K562 (cell line): Measurements from ENCODE around the gene DEF6. TPM values are rescaled to one million over a fixed set of nuclear protein-coding genes. Genes with fewer than 3 reads are reported as not detected.

Experiments used
- ATAC-seq: fragments of 200-7000 bp; cut with Tn5 transposase; 3 replicates; pipeline ENCODE4 v1.9.1; 2020; ENCODE audit warnings: moderate library complexity
- BruUV-seq: library from RNA; stranded (reverse); fragments of 400-500 nt; replicated peaks from 2 replicates; lab custom pipeline; 2021; lab: Mats Ljungman, UMichigan
- CTCF ChIA-PET: fragments of 300-600 bp; formaldehyde crosslinking; extraction: SDS; loops from one replicate; lab custom pipeline; 2021; ENCODE audit warnings: low intra/inter-chr PET ratio; lab: Yijun Ruan, JAX
- POLR2A ChIA-PET: fragments of 300-600, 350-650 bp; sonication (Branson Sonifier 250); formaldehyde crosslinking; extraction: SDS; loops from one replicate; lab custom pipeline; 2021; ENCODE audit warnings: antibody characterized with exemption, inconsistent platforms; lab: Yijun Ruan, JAX
- DNase-seq, 4 experiments: peaks; one replicate each; pipeline versions ENCODE4 v3.0.0 to v3.0.0-alpha.2; 2011 to 2018; ENCODE audit warnings: low spot score in 3 of 4, mixed read lengths in 3 of 4; ENCODE audit errors: extremely low read depth in 1 of 4
- FAIRE-seq: peaks from 2 replicates; lab custom pipeline; 2011; peaks lifted over from hg19 to GRCh38; lab: Jason Lieb, UNC
- H2AFZ ChIP-seq: 2 replicates; pipeline ENCODE4 v1.6.0; 2011; ENCODE audit warnings: low read depth, low read length, control low read depth, inconsistent platforms
- H3K27ac ChIP-seq: fragments of 200-600 bp; 3 replicates; pipeline ENCODE4 v1.8.0; 2011; ENCODE audit warnings: low read depth, mild to moderate bottlenecking, control low read depth, inconsistent platforms, low read length, moderate library complexity, mixed read lengths; ENCODE audit errors: extremely low read depth
- H3K27me3 ChIP-seq, 2 experiments: fragments of 300-600 bp in 1 of 2; 2 replicates in 1 of 2; 3 replicates in 1 of 2; pipeline versions ENCODE4 v1.6.0 to v1.8.0; 2011; ENCODE audit warnings: inconsistent platforms in 2 of 2, low read length in 2 of 2, mild to moderate bottlenecking in 1 of 2, mixed read lengths in 1 of 2, moderate library complexity in 1 of 2; ENCODE audit not compliant: control insufficient read depth in 2 of 2, insufficient read depth in 2 of 2
- H3K36me3 ChIP-seq: fragments of 300-600 bp; 3 replicates; pipeline ENCODE4 v1.8.0; 2011; ENCODE audit warnings: mild to moderate bottlenecking, low read length, inconsistent platforms; ENCODE audit not compliant: control insufficient read depth, insufficient read depth
- H3K4me1 ChIP-seq, 2 experiments: fragments of 200-600 bp in 1 of 2; replicated peaks in 1 of 2; 2 replicates in 1 of 2; 3 replicates in 1 of 2; pipeline versions ENCODE4 v1.5.1 to v1.8.0; 2011; ENCODE audit warnings: inconsistent platforms in 2 of 2, low read length in 2 of 2, mild to moderate bottlenecking in 1 of 2, mixed read lengths in 1 of 2, moderate library complexity in 1 of 2; ENCODE audit not compliant: control insufficient read depth in 2 of 2, insufficient read depth in 2 of 2
- H3K4me2 ChIP-seq: 2 replicates; pipeline ENCODE4 v1.6.1; 2011; ENCODE audit warnings: low read length, control low read depth, inconsistent platforms, mixed read lengths; ENCODE audit not compliant: insufficient read depth
- H3K4me3 ChIP-seq: fragments of 200-600 bp; sonication (generic), shearing (Covaris generic); 2 replicates; pipeline ENCODE4 v1.5.1; 2016; ENCODE audit warnings: control low read depth, inconsistent platforms
- H3K79me2 ChIP-seq: fragments of 200-600 bp; 3 replicates; pipeline ENCODE4 v1.8.0; 2011; ENCODE audit warnings: low read length, inconsistent platforms; ENCODE audit not compliant: control insufficient read depth, insufficient read depth
- H3K9ac ChIP-seq, 2 experiments: 2 replicates each; pipeline versions ENCODE4 v1.6.0 to v1.6.1; 2011; ENCODE audit warnings: low read depth in 2 of 2, low read length in 2 of 2, control low read depth in 1 of 2, inconsistent platforms in 1 of 2, mild to moderate bottlenecking in 1 of 2, mixed read lengths in 1 of 2; ENCODE audit not compliant: insufficient read depth in 1 of 2
- H3K9me1 ChIP-seq: one replicate; pipeline ENCODE4 v1.6.0; 2011; ENCODE audit warnings: inconsistent platforms, mild to moderate bottlenecking, low read length, moderate library complexity; ENCODE audit not compliant: control insufficient read depth, insufficient read depth
- H3K9me3 ChIP-seq: replicated peaks from 2 replicates; pipeline ENCODE4 v1.5.1; 2011; ENCODE audit warnings: low read depth, low read length, inconsistent platforms; ENCODE audit not compliant: control insufficient read depth, insufficient read depth
- H4K20me1 ChIP-seq: replicated peaks from 2 replicates; pipeline ENCODE4 v1.6.1; 2011; ENCODE audit warnings: low read length, inconsistent platforms, mixed read lengths; ENCODE audit not compliant: control insufficient read depth, insufficient read depth
- BRD4 ChIP-seq: fragments of 200-600 bp; sonication (generic); IDR thresholded peaks from 2 replicates; pipeline ENCODE4 v1.6.1; 2017; ENCODE audit warnings: inconsistent platforms
- GATAD2A ChIP-seq: fragments of 450-650 bp; IDR thresholded peaks from 2 replicates; pipeline ENCODE4 v1.6.1; 2017
- HDAC1 ChIP-seq, 2 experiments: fragments of 450-650 bp; IDR thresholded peaks; 2 replicates each; pipeline ENCODE4 v1.6.1; 2016 to 2017; ENCODE audit warnings: inconsistent platforms in 1 of 2, mild to moderate bottlenecking in 1 of 2, moderate library complexity in 1 of 2
- HDAC6 ChIP-seq: IDR thresholded peaks from 2 replicates; pipeline ENCODE4 v1.6.1; 2012; ENCODE audit warnings: low read depth, mild to moderate bottlenecking, control low read depth, inconsistent platforms, low read length, moderate library complexity
- HMGN3 ChIP-seq: IDR thresholded peaks from 2 replicates; pipeline ENCODE4 v1.6.1; 2011; ENCODE audit warnings: borderline replicate concordance, low read depth, mild to moderate bottlenecking, mixed read lengths, low read length; ENCODE audit not compliant: insufficient read length; ENCODE audit errors: extremely low read depth
- HMGXB4 ChIP-seq: sonication (generic); formaldehyde crosslinking; IDR thresholded peaks from 2 replicates; pipeline ENCODE4 v1.8.1; 2023; ENCODE audit warnings: mild to moderate bottlenecking, missing genetic modification reagents
- LCOR ChIP-seq: sonication (generic); formaldehyde crosslinking; IDR thresholded peaks from 2 replicates; pipeline ENCODE4 v1.8.0; 2022; ENCODE audit warnings: mild to moderate bottlenecking, missing genetic modification reagents
- MEF2D ChIP-seq: conservative IDR thresholded peaks from 2 replicates; pipeline ENCODE4 v1.6.1; 2016; ENCODE audit warnings: low read depth, missing genetic modification characterization, missing compliant biosample characterization
- PHB ChIP-seq: fragments of 250-450 bp; sonication (Bioruptor Pico); IDR thresholded peaks from 2 replicates; pipeline ENCODE4 v1.5.0; 2021
- RBM34 ChIP-seq: fragments of 200-400 bp; formaldehyde crosslinking; IDR thresholded peaks from 2 replicates; pipeline ENCODE4 v1.6.1; 2018; ENCODE audit warnings: low read length, borderline replicate concordance; ENCODE audit not compliant: insufficient read depth
- SRSF7 ChIP-seq: fragments of 200-400 bp; formaldehyde crosslinking; optimal IDR thresholded peaks from 2 replicates; pipeline ENCODE3; 2017; ENCODE audit warnings: mild to moderate bottlenecking, low read depth, low read length
- STAG1 ChIP-seq: sonication (generic); formaldehyde crosslinking; IDR thresholded peaks from 2 replicates; pipeline ENCODE4 v1.5.0; 2020; ENCODE audit warnings: missing genetic modification reagents, borderline replicate concordance
- TOE1 ChIP-seq, 2 experiments: fragments of 450-650 bp in 1 of 2; sonication (generic) in 1 of 2; formaldehyde crosslinking in 1 of 2; IDR thresholded peaks; 2 replicates each; pipeline versions ENCODE4 v1.7.1 to v1.8.0; 2016 to 2022; ENCODE audit warnings: borderline replicate concordance in 2 of 2, mild to moderate bottlenecking in 2 of 2, antibody characterized with exemption in 1 of 2, inconsistent platforms in 1 of 2, low read depth in 1 of 2, missing genetic modification reagents in 1 of 2, moderate library complexity in 1 of 2
- ZBTB5 ChIP-seq: fragments of 450-650 bp; IDR thresholded peaks from 2 replicates; pipeline ENCODE4 v1.6.1; 2017; ENCODE audit warnings: antibody characterized with exemption
- ZNF354B ChIP-seq: fragments of 250-450 bp; sonication (Bioruptor Pico); IDR thresholded peaks from 2 replicates; pipeline ENCODE4 v1.4.0; 2020
- WGBS: fragments of 100-300 bp; shearing (Covaris generic); methylation state at CpG from one replicate; pipeline ENCODE4 v1.1.6; 2016; ENCODE audit warnings: low coverage, mixed read lengths; ENCODE audit not compliant: insufficient coverage; ENCODE audit errors: missing lambda C conversion rate; 5-methylcytosine and 5-hydroxymethylcytosine counted together
- in situ Hi-C: fragments of 300-500 bp; cut with MboI; formaldehyde crosslinking; loops from 4 replicates; pipeline ENCODE4 v1.15.0; 2018; ENCODE audit warnings: inconsistent platforms, mixed read lengths
- intact Hi-C: fragments of 100-400 bp; cut with micrococcal nuclease; formaldehyde crosslinking; loops from 2 replicates; pipeline ENCODE4 v1.14.2; 2022
- polyA plus RNA-seq, 8 experiments: library from polyadenylated mRNA; depleted of rRNA in 4 of 8; stranded (reverse) in 5 of 8; unstranded in 3 of 8; fragments of >200 nt; fragmentation: Nextera tagmentation in 2 of 8; fragmentation: Illumina TruSeq in 1 of 8; extraction: Ambion mirVana in 2 of 8; extraction: Trizol in 1 of 8; gene quantifications; 2 replicates each; pipeline versions ENCODE4 v1.2.1 to v1.2.3, GENCODE V29; 2011 to 2014; ENCODE audit warnings: inconsistent platforms in 1 of 8, missing spikeins in 1 of 8
- total RNA-seq, 7 experiments: library from RNA; depleted of rRNA in 6 of 7; stranded (reverse); fragments of >200 nt in 6 of 7; fragmentation: Illumina TruSeq in 2 of 7; extraction: Trizol in 2 of 7; gene quantifications; 2 replicates each; pipeline versions ENCODE4 v1.2.1 to v1.2.3, GENCODE V29; 2011 to 2021; ENCODE audit warnings: low replicate concordance in 1 of 7
- TF ChIP-seq, protein P1 (sequence below): sonication (generic); formaldehyde crosslinking; IDR thresholded peaks from 2 replicates; pipeline ENCODE4 v1.9.0; 2022; ENCODE audit warnings: mild to moderate bottlenecking, missing genetic modification reagents

The DEF6 gene
- total and polyA plus RNA-seq, 9 of the 15 experiments (the other 6 are each of a cell fraction or from before 2014, with no cell fraction given): 1.3 to 44.6 (median 22.7) TPM

GRCh38 chr6:35258858-35259193, 38.8 kb upstream of the DEF6 start (continued):
- TF ChIP-seq, protein P1, sequence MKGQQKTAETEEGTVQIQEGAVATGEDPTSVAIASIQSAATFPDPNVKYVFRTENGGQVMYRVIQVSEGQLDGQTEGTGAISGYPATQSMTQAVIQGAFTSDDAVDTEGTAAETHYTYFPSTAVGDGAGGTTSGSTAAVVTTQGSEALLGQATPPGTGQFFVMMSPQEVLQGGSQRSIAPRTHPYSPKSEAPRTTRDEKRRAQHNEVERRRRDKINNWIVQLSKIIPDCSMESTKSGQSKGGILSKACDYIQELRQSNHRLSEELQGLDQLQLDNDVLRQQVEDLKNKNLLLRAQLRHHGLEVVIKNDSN (CRISPR knock-in tag): no peak
- TF ChIP-seq PHB (CRISPR knock-in tag) (no peak), TOE1 (IDR thresholded peaks at IDR 0.05; ENCODE audit: borderline replicate concordance) (no peak), TOE1 (CRISPR knock-in tag; IDR thresholded peaks at IDR 0.05; ENCODE audit: borderline replicate concordance, low read depth) (0 out of 2 replicates have a peak, but pooled peaks have one; percentile 59)
- TF ChIP-seq, all 486 proteins: peak for 17

GRCh38 chr6:35259194-35259947, 38.2 kb upstream of the DEF6 start, which contains the start of gene ZNF76:
TSS of gene ZNF76 (plus strand) at chr6:35259735. CDS start at chr6:35281152, 21,417 bp downstream.
- ChIA-PET POLR2A (interaction anchor here (0.5 to 2.6 kb wide), 26 partner anchors 9 to 1961 kb away, joined by 3 to 34 read pairs (median 4); partner anchors contain the start of genes RPL10A and TEAD3), CTCF (no interaction called here)
- FAIRE-seq (peak; percentile 92), DNase-seq (peak; percentile 99 to 100 (median 99)), ATAC-seq (peak; percentile 92)
- Histone ChIP-seq H3K79me2 (peaks cover 34% of the 10 kb centered on the region), H3K9ac (peak within 1 kb of the TSS; percentile 83 to 96), H3K4me3 (peak within 1 kb of the TSS; percentile 79), H2AFZ (peak within 1 kb of the TSS; percentile 97), H3K36me3 (no peaks in the 10 kb centered on the region), H3K27me3 (no peaks in the 10 kb centered on the region), H3K4me2 (peak within 1 kb of the TSS; percentile 98), H3K4me1 (peaks cover 18 to 46% of the 10 kb centered on the region in 2 experiments), H3K27ac (peak within 1 kb of the TSS; percentile 95), H3K9me3 (no peaks in the 10 kb centered on the region), H3K9me1 (no peaks in the 10 kb centered on the region), H4K20me1 (no peaks in the 10 kb centered on the region)
- in situ Hi-C loops (no loop called here), intact Hi-C loops (no loop called here)
- under 1% methylated on average over 62 of the region's 82 CpGs for WGBS
- no TSS peak for BruUV-seq
- TF ChIP-seq HDAC1 (IDR thresholded peaks at IDR 0.05) (peak; percentile 49 to 97; a peak in 3 of 4 replicates), STAG1 (no peak), HMGXB4 (peak; percentile 98), BRD4 (peak; percentile 86; the same call in 1 of the 2 replicates), LCOR (CRISPR knock-in tag) (peak; percentile 97), ZNF354B (CRISPR knock-in tag) (no peak), MEF2D (tag) (no peak), RBM34 (no peak), GATAD2A (peak; percentile 45; the same call in 1 of the 2 replicates), HDAC6 (no peak), ZBTB5 (peak; percentile 95), HMGN3 (peak; percentile 100), SRSF7 (no peak)
